Right ventricle myocardium inferior (tissue), 1 donor: Measurements from ENCODE around the gene GGT5. TPM values are rescaled to one million over a fixed set of nuclear protein-coding genes. Genes with fewer than 3 reads are reported as not detected.
"Not testable (repeated sequence)": the region's sequence is repeated elsewhere in the genome, so short reads cannot be mapped to it uniquely, and the experiment has no call there.

ENCODE experiments used
- ATAC-seq: fragments of 200-7000 bp; cut with Tn5 transposase; one replicate; pipeline ENCODE4 v1.9.1; 2020; ENCODE audit warnings: mild to moderate bottlenecking, moderate library complexity
- DNase-seq: peaks from one replicate; pipeline ENCODE4 v3.0.0; 2021; ENCODE audit errors: missing footprints
- intact Hi-C: fragments of 100-400 bp; cut with DNase I; formaldehyde crosslinking; loops from one replicate; pipeline ENCODE4 v1.11.0; 2022
- total RNA-seq: library from RNA; stranded (reverse); fragmentation: NEBNext Ultra II Directional; extraction: Animal tissue kit (Norgen Biotek cat#: 25700); gene quantifications from one replicate; pipeline ENCODE4 v1.2.1, GENCODE V29; 2021
- donor health status: DM: no; HTN: yes; CAD: no; lungs with severe emphysema.

Gene GGT5
- total RNA-seq, 1 donor from 2014 or later = 27.6 TPM

DNA sequence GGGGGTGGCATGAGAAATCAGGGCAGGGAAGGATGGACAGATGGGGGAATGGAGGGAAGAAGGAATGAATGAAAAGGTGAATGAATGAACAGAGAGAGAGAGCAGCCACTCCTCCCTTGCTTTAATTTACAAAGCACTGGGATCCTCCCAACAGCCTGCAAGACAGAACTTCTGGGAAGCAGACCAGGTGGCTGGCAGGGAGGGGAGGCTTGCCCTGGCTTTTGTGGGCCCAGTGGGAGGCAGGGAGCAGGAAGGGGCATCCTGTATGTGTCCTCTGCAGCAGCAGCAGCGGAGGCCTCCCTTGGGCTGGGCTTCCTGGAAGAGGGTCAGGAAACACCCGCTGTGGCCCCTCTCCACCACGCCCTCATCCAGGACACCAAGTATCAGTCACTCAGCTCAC lies 1.5 kb downstream of the GGT5 start:
- ATAC-seq, DNase-seq, intact Hi-C loops: not testable (repeated sequence)

DNA sequence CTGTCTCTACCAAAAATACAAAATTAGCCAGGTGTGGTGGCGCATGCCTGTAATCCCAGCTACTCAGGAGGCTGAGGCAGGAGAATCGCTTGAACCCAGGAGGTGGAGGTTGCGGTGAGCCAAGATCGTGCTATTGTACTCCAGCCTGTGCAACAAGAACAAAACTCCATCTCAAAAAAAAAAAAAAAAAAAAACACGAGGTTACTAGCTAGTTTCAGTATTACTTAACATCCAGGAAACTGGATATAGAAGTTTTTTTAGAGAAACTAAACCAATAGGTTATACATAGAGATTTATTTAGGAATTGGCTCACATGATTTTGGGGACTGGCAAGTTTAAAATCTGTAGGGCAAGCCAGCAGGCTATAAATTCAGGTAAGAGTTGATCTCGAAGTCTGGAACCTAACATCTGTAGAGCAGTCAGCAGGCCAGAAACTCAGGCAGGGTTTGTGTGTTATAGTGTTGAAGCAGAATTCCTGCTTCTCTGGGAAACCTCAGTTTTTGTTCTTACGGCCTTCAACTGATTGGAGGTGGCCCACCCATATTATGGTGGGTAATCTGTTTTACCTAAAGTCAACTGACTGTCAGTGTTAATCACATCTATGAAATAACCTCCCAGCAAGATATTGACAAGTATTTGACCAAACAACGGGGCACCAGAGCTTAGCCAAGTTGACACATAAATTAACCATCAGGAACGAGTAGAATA lies 3.7 kb downstream of the GGT5 start:
- ATAC-seq, intact Hi-C loops, DNase-seq: not testable (repeated sequence)

DNA sequence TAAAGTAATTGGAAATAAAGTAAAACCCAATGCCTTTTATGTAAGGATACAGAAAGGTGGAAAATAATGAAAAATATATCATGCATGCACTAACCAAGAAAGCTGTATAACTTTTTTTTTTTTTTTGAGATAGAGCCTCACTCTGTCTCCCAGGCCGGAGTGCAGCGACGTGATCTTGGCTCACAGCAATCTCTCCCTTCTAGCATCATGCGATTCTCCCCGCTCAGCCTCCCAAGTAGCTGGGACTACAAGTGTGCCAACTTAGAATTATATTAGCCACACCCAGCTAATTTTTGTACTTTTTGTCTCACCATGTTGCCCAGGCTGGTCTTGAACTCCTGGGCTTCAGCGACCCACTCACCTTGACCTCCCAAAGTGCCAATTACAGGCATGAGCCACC lies 4.5 kb downstream of the GGT5 start:
- DNase-seq (no peak), ATAC-seq (no peak)
- intact Hi-C loops = no loop called here

DNA sequence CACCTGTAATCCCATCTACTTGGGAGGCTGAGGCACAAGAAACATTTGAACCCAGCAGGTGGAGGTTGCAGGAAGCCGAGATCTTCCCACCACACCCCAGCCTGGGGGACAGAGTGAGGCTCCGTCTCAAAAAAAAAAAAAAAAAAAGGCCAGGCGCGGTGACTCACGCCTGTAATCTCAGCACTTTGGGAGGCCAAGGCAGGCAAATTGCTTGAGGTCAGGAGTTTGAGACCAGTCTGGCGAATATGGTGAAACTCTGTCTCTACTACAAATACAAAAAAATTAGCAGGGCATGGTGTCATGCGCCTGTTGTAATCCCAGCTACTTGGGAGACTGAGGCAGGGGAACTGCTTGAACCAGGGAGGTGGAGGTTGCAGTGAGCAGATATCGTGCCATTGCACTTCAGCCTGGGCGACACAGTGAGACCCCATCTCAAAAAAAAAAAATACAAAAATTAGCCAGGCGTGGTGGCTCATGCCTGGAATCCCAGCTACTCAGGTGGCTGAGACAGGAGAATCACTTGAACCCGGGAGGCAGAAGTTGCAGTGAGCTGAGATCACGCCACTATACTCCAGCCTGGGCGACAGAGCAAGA lies 6.7 kb downstream of the GGT5 start:
- DNase-seq, ATAC-seq, intact Hi-C loops: not testable (repeated sequence)

DNA sequence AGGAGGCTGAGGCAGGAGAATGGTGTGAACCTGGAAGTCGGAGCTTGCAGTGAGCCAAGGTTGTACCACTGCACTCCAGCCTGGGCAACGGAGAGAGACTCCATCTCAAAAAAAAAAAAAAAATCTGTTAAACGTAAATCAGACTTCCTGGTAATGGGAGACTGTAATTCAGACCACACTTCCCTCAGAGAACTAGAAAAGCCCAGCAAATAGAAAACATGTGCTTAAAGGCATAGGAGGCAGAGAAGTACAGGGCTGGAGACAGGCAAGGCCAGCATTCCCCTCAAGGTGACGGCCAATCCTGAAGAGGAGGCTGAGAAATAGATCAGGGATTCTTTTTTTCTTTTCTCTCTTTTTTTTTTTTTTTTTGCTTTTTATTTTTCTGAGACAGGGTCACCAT lies 8.2 kb downstream of the GGT5 start:
- intact Hi-C loops = no loop called here
- DNase-seq = no peak
- no peak for ATAC-seq

DNA sequence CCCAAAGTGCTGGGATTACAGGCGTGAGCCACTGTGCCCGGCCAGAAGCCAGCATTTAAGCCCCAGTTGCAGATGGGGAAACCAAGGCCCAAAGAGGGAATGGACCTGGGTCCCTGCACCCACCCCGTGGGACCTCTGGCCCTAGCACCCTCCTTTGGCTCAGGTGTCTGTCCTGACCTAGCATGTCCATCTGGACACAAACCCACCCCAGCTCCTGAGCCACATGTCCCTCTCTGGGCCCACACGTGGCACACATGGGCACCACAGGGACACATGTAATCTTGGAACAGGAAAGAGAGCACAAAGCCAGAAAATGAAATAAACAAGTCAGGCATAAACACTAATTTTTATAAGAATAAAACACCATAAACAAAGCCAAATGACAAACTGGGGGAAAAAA lies 9.6 kb downstream of the GGT5 start:
- no peak for ATAC-seq
- intact Hi-C loops = no loop called here
- no peak for DNase-seq

DNA sequence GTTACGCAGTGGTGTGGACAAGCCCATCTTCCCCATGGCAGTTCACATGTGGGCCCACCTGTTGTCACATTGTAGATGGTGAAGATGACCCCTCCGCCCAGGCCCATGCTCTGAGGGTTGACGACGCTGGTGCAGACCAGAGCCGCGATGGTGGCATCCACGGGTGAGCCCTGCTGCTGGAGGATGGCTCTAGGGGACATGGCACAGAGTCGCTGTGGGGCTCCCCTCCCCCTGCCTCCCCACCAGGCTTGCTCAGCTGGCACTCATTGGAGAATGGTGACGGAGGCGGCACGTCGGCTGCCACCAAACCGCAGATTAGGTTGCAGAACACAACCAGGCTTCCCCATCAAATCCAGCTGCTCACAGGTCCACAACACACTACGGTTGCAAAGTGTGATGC lies 11.1 kb downstream of the GGT5 start:
- no peak for DNase-seq
- intact Hi-C loops = no loop called here
- no peak for ATAC-seq

DNA sequence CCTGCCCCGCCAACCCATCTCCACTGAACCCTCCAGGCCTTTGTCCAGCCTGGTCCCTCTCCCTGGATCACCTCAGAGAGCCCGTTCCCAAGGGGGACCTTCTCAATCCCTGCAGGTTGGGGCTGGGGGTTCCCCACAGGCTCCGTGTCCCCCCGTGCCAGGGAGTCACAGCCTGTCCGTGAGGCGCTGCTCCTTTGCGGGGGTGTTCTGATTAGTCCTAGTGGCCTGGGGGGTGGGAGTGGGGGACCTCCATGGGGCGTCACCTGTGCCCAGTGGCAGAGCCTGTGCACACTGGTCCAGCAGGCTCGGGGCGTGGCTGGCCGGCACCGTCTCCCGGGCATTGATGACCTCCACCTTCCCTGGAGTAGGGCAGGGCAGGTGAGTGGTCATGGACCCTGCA lies 11.6 kb downstream of the GGT5 start:
- intact Hi-C loops = no loop called here
- ATAC-seq (no peak), DNase-seq (no peak)

DNA sequence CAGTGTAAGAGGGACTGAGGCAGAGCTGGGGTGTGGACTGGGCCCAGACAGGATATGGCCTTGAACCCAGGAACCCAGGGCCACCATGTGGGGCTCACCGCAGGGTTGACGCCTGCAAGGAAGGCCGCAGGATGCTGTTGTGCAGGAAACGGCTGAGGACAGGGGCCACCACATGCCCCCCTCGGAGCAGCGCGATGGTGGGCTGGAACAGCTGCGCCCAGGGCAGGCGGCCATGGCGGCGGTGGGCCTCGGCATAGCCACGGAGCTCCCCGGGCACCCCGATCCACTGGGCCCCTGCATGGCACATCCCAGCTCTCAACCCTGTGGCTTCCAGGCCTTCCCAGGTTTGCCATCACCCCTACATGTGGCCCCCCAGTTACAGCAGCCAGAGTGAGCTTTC lies 12.2 kb downstream of the GGT5 start:
- DNase-seq (no peak), ATAC-seq (no peak)
- intact Hi-C loops = no loop called here

DNA sequence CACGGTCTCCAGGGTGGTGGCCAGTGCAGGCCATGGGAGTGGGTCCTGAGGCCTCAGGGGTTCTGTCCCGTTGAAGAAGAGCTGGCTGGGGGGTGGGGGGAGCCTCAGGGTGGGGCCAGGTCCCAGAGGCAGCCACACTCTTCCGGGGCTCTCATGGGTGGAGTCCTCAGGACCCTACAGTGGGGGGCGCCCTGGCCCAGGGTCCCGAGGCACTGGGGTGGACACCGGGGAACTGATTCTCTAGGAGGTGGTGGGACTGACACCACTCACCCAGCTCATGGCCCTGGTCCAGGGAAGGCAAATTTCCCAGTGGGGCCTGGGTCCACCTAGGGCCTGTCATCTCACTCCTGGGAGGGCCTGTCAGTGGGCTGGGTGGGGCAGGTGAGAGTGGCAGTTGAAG lies 12.8 kb downstream of the GGT5 start:
- no peak for DNase-seq
- intact Hi-C loops = no loop called here
- ATAC-seq = no peak

DNA sequence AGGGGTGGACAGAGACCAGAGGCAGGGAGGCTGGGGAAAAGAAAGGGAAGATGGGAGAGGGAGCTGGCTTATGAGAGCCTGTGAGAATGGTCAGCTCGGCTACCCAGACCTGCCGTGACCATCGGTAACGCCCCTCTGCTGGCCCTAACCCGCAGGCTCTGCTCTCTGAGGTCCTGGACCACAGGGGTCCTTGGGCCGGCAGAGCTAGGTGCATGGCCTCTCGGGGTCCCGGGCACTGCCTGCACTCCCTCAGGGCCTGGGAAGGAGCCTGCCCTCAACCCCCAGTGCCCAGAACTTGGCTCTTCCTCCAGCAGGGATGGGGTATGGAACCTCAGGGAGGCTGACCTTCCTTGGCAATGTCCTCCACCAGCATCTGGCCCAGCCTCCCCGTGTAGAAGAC lies 13.2 kb downstream of the GGT5 start:
- intact Hi-C loops = no loop called here
- ATAC-seq (no peak), DNase-seq (no peak)

DNA sequence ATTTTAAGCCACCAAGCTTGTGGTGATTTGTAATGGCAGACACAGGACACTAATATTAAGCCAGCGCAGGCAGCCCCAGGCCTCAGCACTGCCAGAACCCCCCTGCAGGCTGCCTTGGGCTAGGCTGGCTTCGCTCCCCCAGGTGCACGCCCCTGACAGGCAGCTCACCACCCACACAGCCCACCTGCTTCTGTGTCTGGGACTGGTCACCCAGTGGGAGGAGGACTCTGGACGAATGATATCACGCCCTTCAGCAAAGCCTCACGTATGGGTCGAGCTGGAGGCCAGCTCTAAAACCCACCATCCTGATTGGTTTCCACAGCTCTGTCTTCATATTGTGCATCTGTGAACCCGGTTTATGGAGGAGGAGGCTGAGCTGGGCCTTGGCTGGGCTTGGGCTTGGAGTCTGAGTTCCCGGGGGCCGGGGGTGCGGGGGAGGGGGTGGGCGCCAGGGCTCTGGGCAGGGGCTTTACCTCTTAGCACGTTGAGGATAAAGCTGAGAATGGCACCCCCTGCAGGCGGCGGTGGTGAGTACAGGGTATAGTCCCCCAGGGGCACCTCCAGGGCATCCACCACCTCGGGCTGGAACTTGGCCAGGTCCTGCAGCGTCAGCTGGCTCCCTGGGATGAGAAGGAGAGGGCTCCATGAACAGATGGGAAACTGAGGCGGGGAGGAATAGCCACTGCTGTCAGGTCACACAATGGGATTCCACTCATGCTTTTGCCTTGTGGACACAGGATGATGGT lies 13.8 kb downstream of the GGT5 start:
- ATAC-seq (no peak), DNase-seq (no peak)
- intact Hi-C loops = no loop called here

DNA sequence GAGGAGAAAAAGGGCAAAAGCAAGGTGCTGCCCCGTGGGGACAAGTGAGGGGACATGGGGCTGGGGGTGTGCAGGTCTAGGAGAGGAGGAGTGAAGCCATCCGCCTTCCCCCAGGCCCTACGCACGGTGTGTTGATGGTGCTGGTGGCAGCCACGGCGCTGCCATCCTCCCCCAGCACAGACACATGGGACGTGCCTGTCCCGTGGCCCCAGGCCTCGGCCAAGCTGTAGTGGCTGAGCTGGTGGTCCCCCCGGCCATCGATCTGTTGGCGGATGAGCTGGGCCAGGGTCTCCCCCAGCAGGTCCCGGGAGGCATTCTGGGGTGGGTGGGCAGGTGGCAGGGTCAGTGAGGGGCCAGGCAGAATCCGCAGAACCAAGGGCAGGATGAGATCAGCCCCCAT lies 18.9 kb downstream of the GGT5 start:
- intact Hi-C loops = no loop called here
- ATAC-seq (no peak), DNase-seq (no peak)

DNA sequence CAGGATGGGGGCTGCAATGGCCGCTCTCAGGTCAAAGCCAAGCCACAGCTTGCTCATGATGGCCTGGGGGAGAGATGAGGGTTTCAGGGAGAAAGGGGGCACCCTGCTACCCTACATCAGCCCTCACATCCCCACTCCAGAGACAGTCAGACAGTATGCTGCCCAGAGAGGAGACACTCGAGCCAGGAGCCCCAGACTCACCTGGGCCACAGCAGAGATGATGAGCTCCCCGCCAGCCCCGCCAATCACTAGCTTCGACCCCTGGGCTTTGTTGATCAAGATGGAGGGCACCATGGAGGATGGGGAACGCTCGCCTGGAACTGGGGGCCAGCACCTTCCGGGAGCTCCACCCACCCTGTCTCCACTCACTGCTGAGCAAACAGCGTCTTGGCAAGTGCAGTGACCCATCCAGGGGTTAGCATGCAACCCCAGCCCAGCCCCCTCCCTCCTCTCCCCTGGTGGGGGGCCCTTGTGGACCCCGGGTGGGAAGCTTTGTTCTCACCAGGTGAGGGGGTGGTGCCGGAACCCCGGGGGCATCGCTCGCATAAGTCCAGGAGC lies 19.8 kb downstream of the GGT5 start:
- no peak for DNase-seq
- intact Hi-C loops = no loop called here

DNA sequence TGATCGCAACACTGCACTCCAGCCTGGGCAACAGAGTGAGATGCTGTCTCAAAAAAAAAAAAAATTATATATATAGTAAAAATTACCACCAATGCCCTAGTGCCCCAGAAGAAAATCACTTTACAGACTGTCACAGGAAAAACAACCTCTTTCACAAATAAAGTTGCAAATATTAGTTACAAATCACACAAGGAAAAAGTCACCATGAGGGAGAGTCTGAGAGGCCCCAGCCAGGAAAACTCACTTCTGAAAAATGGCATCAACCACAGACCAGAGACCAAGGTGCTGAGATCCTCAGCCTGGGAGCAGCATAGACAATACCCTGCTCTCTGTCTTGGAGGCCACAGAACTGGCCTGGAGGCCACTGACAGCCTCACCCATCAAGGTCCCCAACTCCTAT lies 20.4 kb downstream of the GGT5 start:
- intact Hi-C loops = no loop called here
- no peak for ATAC-seq
- no peak for DNase-seq

More for the DNA sequence above, 19.8 kb downstream of the GGT5 start:
- no peak for ATAC-seq

DNA sequence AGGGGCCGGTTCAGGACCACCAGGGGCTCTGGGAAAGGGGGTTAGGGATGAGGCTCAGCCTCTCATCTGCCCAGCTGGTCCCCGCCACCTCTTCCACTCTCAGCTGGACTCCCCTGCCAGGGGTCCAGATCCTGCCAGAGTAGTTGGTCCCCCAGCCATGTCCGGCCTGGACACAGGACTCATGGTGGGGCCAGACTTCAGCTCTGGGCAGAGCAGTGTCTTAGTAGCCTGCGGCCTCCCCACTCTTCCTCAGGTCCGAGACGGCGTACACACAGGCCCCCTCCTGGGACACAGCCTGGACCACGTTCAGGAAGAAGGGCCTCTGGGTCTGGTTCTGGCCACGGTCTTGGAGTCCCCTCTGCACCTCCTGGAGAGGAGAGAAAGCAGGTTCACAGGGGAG lies 25.1 kb downstream of the GGT5 start:
- intact Hi-C loops = no loop called here
- DNase-seq (no peak), ATAC-seq (no peak)

DNA sequence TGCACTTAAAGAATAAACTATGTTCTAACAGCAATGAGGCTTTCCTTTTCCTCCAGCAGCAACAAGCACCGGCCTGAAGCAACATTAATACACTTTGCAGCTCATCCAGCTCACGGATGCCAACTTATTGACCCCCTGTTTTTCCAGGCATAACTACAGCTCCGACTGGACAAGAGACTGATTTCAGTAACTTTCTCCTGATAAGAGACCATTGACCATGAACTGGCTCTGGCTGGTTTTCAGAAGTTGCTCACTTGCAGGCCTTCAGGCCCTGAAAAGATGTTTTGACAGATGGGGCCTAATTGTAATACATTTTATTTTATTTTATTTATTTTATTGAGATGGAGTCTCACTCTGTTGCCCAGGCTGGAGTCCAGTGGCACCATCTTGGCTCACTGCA lies 27.5 kb downstream of the GGT5 start:
- DNase-seq (no peak), ATAC-seq (no peak)
- intact Hi-C loops = no loop called here

DNA sequence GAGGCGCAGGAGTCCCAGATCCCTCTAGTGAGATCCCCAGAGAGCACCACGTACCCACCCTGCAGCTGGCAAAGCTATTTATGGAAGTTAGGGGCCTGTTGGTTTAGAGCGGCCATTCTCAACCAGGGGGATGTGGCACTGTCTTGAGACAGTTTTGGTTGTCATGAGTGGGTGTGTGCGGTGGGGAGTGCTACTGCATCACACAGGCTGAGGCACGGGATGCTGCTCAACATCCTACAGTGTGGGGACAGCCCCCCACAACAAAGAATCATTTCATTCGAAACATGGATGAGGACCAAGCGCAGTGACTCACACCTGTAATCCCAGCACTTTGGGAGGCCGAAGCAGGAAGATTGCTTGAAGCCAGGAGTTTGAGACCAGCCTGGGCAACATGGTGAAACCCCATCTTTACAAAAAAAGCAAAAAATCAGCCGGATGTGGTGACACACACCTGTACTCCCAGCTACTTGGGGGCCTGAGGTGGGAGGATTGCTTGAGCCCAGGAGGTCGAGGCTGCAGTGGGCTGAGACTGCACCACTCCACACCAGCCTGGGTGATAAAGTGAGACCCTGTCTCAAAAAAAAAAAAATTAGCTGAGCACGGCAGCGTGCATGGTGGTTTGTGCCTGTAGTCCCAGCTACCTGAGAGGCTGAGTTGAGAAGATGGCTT lies 28.2 kb downstream of the GGT5 start:
- intact Hi-C loops = no loop called here
- no peak for DNase-seq
- no peak for ATAC-seq

DNA sequence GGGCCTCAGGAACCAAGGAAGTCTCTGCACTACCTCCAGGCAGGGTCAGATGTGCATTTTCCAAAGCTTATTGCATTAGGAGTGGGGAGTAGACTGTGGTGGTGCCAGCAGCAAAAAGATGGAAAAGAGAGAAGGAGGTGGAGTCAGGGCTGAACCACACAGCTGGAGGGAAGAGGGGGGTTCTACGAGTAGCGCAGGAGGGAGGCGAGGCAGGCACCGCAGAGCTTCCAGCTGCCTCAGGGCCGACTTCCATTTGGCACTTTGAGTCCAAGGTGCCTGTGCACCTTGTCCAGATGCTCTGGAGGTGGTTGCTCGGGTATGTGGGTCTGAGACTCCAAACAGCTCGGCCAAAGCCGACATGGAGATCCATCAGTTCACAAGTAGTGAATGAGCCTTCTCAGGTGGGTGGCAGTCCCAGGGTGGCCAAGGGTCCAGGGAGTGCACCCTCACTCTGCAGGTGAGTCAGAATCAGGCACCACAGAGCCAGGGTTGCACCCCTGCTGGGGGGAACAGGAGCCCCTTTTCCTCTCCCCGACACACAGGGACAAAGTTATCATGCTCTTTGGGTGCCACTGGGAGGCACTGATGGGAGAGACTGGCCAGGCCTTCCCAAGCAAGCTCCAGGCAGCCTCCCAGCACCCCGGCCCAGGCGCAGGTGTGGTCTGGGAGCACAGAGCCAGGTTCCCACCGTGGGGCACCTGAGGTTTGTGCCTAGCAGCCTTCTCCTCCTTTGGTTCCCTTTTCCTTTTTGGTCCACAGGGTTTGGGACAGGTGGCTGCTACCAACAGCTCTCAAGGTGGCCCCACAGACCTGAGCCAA lies 30.2 kb downstream of the GGT5 start:
- no peak for ATAC-seq
- no peak for DNase-seq
- intact Hi-C loops = no loop called here
